CD4-positive, alpha-beta T cell treated with Interleukin-6 for 4 hours (primary cell): Measurements from ENCODE around the gene SHMT1.
"Not testable (repeated sequence)": the region's sequence is repeated elsewhere in the genome, so short reads cannot be mapped to it uniquely, and the experiment has no call there.

Experiments used
- DNase-seq: peaks from one replicate; pipeline ENCODE4 v3.0.0-alpha.2; 2020; ENCODE audit warnings: mixed read lengths

SHMT1 gene

DNA sequence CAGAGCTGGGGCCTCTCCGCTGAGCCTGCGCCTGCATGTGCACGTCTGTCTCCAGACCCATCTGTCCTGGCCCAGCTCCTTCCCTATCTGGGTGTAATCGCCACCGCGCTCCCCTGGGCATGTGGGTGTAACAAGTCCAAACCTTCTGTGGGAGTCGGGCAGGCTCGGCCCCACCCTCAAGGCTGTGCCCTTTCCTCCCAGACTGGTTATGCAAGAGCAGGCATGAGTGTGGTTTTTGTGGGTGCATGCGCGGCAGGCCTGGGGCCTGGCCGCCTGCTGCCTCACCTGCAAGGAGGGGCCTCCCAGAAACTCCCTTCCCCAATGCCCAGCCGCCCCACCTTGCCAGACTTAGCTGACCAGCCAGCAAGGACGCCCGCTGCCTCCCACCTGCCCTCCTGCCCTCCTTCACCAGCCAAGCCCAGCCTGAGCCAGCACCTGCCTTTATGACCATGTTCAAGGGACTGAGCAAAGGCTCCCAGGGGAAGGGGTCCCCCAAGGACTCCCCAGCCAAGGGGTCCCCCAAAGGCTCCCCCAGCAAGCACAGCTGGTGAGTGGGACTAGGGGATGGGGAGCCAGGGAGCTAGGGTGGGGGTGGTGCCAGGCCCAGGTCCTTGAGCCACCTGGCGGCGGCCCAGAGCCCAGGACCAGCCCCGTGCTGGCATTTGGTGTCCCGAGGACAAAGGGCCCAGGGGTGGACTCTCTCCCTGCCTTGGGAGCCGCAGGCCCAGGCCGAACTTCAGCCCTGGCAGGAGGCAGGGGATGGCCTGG is 14.3 kb upstream of the SHMT1 start, which contains the start of gene EVPLL:
Gene EVPLL (plus strand): TSS at position 342 of the 768 bp plus-strand sequence. CDS start 3,160 bp downstream, outside the sequence.
- DNase-seq = no peak

- DNase-seq = no peak
Observed at GRCh38 chr17:18374216-18374615, 10.9 kb upstream of the SHMT1 start.

DNA sequence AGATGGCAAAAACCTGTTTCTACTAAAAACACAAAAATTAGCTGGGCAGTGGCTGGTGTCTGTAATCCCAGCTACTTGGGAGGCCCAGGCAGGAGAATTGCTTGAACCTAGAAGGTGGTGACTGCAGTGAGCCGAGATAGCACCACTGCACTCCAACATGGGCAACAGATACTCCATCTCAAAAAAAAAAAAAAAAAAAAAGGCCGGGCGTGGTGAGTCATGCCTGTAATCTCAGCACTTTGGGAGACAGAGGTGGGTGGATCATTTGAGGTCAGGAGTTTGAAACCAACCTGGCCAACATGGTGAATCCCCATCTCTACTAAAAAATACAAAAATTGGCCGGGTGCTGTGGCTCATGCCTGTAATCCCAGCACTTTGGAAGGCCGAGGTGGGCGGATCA is 9.8 kb upstream of the SHMT1 start:
- not testable (repeated sequence) for DNase-seq

- DNase-seq = no peak
Observed at GRCh38 chr17:18371455-18371854, 8.1 kb upstream of the SHMT1 start.

DNA sequence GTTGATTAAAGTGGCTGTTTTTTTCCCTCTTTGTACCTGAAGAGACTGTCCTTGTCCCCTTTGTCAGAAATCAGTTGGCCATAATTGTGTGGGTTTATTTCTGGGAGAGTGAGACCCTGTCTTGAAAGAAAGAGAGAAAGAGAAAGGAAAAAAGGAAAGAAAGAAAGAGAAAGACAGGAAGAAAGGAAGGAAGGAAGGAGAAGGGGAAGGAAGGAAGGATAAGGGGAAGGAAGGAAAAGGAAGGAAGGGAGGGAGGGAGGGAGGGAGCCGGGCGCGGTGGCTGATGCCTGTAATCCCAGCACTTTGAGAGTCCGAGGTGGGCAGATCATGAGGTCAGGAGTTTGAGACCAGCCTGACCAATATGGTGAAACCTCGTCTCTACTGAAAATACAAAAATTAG is 7.4 kb upstream of the SHMT1 start:
- DNase-seq = no peak

DNA sequence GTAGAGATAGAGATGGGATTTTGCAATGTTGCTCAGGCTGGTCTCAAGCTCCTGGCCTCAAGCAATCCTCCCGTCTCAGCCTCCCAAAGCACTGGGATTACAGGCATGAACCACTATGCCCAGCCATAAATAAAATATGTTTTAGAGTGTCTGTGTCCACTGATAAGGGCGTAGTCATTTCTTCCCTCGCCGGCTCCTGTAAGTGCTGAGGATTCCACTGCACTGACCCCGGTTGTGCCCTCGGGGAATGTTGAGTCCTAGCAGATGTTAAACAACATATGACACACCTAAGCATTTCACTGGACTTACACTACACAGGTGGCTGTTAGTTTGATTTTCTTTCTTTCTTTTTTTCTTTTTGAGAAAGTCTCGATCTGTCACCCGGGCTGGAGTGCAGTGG is 5.6 kb upstream of the SHMT1 start:
- no peak for DNase-seq

GRCh38 chr17:18364166-18364565 is 816 bp upstream of the SHMT1 start:
- DNase-seq = no peak

- no peak for DNase-seq
Observed at GRCh38 chr17:18362698-18363100, 651 bp downstream of the SHMT1 start.

- DNase-seq = no peak
Observed at GRCh38 chr17:18361837-18362697, 1.3 kb downstream of the SHMT1 start.

DNA sequence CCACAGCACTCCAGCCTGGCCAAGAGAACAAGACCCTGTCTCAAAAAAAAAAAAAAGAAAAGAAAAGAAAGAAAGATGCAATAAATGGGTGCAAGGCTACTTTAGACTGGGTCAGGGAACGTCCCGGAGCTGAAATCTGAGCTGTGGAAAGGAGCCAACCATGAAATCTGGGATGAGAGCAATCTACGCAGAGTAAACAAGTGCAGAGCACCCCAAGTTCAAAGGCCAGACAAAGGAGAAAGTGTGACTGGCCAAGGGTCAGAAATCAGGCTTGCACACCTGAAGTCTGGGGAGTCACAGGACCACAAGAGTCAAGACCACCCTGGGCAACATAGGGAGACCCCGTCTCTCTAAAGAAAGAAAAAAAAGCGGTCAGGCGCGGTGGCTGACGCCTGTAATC is 2.8 kb downstream of the SHMT1 start:
- no peak for DNase-seq

GRCh38 chr17:18356624-18357023 is 6.7 kb downstream of the SHMT1 start:
- DNase-seq = no peak

DNA sequence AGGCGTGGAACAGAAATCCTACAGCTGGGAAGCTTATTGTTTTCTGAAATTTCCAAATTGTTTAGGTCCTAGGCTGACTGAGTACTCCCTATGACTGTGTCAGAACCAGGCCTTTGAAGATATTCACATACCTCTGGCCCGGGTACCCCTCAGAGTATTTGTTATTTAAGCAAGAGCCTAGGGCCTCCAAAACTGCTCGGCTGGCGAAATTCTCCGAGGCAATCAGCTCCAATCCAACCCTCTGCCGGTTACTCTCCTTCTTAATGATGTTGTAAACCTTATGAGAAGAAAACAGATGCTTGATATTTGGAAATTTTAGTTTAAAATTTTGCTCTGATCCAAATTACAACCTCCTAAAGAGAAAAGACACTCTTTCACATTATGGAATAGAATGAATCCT is 9.8 kb downstream of the SHMT1 start:
- no peak for DNase-seq

DNA sequence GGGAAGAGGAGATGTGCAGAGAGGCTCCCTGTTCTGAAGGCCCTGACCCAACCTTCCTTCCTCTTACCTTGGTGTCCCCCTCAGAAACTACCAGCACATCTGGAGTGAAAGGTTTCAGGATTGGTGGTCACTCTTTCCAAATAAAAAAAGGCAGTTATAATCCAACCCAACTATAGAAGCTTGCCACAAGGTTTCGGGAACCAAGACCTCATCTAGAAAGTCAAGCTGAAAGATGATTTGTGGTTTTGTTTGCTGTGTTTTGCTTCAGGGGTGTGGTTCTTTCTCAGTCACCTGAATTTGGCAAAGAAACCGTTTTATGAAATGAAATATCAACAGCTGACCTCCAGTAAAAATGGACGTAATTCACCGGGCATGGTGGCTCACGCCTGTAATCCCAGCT is 19.3 kb downstream of the SHMT1 start:
- DNase-seq = no peak

GRCh38 chr17:18339933-18340332 is 23.4 kb downstream of the SHMT1 start:
- DNase-seq = no peak

DNA sequence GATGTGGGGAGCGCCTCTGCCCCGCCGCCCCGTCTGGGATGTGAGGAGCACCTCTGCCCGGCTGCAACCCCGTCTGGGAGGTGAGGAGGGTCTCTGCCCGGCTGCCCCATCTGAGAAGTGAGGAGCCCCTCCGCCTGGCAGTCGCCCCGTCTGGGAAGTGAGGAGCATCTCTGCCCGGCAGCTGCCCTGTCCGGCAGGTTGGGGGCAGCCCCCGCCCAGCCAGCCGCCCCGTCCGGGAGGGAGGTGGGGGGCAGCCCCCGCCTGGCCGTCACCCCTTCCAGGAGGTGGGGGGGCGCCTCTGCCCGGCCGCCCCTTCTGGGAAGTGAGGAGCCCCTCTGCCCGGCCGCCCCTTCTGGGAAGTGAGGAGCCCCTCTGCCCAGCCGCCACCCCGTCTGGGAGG is 25.2 kb downstream of the SHMT1 start:
- not testable (repeated sequence) for DNase-seq

- DNase-seq = no peak
Observed at GRCh38 chr17:18332909-18333489, 30.4 kb downstream of the SHMT1 start.

DNA sequence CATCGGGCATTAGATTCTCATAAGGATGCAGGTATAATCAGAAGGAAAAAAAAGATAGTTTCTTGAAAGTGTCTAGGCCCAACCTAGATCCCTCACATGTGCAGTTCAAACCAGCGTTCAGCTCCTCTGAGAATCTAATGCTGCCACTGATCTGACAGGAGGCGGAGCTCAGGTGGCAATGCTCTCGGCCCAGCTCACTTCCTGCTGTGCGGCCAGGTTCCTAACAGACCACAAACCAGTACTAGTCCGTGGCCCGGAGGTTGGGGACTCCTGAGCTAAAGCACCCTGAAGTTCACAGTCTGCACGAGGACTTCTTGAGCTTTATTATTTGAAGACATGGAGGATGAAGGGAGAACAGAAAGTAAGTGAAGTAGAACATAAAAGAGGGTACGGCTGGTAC is 31.5 kb downstream of the SHMT1 start:
- DNase-seq = peak; percentile 16

DNA sequence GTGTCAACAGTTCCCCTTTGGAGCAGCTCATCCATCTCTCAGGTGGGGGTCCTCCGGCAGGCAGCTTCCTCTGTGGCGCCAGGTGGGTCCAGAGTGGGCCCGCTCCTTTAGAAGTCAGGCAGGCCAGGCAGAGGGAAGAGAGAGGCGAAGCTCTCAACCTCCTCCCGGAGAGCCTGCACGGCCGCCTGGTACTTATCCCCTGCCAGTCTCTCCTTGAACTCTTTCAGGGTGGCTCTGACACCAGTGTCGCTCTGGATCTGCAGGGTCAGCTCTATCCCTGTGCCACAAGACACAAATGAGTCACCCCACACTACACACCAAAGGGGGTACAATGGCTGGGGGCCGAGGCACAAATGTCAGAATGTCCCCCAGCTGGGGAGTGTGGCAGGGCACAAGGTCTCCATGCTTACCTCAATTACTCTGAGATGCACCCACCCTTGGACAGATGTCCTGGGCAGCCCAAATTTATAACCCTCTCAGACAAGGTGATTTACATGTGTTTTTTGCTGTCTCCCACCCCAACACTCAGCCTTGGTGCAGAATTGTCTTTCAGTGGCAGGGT is 34.6 kb downstream of the SHMT1 start:
- DNase-seq = no peak

DNA sequence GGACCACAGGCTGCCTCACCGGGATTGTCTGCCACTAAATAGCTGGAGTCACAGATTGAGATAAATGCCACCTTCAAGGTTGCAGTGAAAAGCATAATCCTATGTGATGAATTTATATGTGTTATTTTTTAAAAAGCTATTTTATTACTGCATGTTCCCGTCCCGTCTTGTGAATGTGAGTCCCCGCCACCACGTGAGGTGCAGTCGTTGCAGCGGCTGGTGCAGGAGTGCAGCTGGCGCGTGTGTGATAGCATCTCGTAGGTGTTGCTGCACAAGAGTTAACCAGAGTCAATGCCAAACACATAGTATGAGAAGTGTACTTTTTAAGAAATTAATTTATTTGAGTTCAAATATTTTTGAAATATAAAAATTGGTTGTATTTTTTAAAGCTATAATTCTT is 35.8 kb downstream of the SHMT1 start:
- no peak for DNase-seq

DNA sequence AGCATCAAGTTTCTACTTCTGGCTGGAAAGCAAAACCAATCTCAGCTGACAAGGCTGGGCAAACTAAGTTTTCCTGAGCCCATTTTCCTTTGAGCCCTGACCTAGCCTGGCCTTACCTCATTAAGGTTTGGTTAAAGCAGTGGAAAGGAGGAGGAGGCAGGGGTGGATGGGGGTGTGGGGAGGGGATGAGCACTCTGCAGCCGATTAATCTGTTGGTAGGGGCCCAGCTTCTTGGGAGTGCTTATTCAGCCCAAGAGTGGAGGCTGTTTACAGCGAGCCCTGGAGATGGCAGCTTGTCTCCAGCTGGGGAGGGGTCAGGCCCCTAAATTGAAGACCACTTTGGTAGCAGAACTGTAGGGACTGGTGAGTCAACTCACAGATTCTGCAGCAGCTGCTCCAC is 36.3 kb downstream of the SHMT1 start:
- no peak for DNase-seq

- no peak for DNase-seq
Observed at GRCh38 chr17:18326572-18326971, 36.8 kb downstream of the SHMT1 start.

DNA sequence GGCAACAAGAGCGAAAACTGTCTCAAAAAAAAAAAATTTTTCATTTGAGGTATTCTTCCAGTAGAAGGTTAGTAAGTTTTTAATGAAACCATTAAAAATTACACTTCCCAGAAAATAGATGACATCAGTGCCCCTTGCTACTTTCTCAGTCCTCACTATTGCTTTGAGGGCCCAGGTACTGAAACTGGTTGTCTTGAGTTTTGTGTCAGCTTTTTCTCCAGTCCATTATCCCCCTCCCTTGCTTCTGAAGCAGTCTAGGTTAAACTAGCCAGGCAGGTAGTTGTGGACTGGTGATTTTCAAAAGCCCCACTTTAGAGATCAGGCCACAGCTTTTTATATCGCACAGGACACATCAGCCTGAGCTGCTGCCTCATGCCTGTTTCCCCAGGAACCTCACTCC is 37.3 kb downstream of the SHMT1 start:
- DNase-seq = no peak
